ENCODE results near the gene C4orf50. TPM values are rescaled to one million over a fixed set of nuclear protein-coding genes. Genes with fewer than 3 reads are reported as not detected.

The C4orf50 gene
- total and polyA plus RNA-seq, 7 donors = not detected

DNA sequence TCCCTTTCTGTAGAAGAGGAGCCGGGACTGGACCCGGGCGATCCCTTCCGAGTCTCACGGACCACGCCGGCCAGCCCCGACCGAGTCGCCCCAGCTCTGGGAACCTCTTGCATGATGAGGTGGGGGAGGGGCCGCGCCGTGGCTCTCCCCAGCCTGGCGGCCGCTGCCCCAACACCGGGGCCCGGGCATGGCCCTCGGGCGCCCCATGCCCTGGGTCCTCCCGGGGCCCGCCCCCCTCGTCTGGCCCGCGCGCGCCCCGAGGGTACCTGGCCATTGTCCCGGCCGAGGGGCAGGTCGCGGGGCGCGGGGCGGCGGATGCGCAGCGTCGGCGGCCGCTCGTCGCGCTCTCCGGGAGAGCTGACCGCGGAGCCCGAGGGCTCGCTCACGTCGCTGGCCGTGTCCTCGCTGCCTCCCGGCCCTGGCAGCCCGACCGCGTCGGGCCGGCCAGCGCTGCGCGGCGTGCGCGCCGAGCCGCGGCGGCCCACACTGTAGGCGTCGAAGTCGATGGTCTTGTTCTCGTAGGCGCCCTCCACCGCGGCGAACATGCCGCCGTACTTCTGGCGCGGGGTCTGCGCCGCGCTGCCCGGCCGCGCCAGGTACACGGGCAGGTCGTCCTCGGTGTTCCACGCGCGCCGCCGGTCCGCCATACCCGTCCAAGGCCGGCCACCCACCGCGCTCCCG is 125.8 kb downstream of the C4orf50 start:
- intact Hi-C loops (cut with DNase I) = no loop called here
- WGBS, 3 donors = 1 to 2% (median 2%) methylated on average over 44 to 100 of the region's 100 CpGs
- H3K4me1 ChIP-seq = peaks cover 3% of the 10 kb centered on the region
- no peak overlapping the region for H3K27ac ChIP-seq
- H3K36me3 ChIP-seq (ENCODE audit: insufficient read depth in 1 of 2, low read depth in 1 of 2) = no peaks in the 10 kb centered on the region
- peaks cover 0 to 78% (median 41%) of the 10 kb centered on the region in 3 donors for H3K27me3 ChIP-seq (ENCODE audit: insufficient read depth in 3 of 3, low read length in 2 of 3)
- H3K4me3 ChIP-seq = no peak overlapping the region
- ATAC-seq (no peak), DNase-seq (no peak)
- TF ChIP-seq, protein P1, sequence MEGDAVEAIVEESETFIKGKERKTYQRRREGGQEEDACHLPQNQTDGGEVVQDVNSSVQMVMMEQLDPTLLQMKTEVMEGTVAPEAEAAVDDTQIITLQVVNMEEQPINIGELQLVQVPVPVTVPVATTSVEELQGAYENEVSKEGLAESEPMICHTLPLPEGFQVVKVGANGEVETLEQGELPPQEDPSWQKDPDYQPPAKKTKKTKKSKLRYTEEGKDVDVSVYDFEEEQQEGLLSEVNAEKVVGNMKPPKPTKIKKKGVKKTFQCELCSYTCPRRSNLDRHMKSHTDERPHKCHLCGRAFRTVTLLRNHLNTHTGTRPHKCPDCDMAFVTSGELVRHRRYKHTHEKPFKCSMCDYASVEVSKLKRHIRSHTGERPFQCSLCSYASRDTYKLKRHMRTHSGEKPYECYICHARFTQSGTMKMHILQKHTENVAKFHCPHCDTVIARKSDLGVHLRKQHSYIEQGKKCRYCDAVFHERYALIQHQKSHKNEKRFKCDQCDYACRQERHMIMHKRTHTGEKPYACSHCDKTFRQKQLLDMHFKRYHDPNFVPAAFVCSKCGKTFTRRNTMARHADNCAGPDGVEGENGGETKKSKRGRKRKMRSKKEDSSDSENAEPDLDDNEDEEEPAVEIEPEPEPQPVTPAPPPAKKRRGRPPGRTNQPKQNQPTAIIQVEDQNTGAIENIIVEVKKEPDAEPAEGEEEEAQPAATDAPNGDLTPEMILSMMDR (IDR thresholded peaks at IDR 0.05) = no peak
- peaks cover 3% of the 10 kb centered on the region for H3K9me3 ChIP-seq

DNA sequence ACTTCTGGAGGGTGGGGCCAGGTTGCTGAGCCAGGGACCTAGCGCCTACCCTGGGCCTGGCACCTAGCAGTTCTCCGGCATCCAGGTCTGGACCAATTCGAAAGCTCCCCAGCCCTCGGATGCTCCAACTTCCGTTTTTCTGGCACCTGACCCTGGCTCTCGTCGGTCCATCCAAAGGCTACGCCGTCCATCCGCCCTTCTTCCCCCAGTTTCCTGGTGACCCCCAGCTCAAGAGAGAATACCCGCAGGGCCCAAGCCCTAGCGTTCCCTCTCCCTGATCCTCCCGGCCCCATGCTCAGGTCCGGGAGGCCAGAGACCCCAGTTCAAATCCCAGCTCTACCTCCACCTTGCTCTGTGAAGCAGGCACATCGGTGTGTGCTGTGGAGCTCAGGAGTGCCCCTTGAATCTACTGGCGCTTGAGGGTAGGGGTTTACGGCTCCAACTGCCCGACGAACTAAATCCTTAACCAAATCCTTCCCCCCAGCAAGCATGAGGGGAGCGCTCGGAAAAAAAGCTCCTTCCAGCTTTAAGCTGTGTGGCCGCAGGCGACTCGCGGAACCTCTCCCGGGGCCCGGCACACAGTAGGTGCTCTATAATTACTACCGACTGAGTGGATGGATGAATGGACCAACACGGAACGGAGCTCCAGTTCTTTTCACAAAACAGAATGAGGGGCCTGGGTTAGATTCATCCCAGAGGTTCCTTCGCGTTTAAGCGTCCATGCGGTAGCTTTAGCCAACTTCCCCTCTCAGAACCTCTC is 126.5 kb downstream of the C4orf50 start:
- no peak for ATAC-seq
- 8 to 11% (median 9%) methylated on average over 34 of the region's 34 CpGs for WGBS, 3 donors
- Histone ChIP-seq H3K9me3 (peaks cover 2% of the 10 kb centered on the region), H3K4me3 (no peak overlapping the region), H3K36me3 (ENCODE audit: insufficient read depth in 1 of 2, low read depth in 1 of 2) (no peaks in the 10 kb centered on the region), H3K27ac (no peak overlapping the region), H3K4me1 (peaks cover 3% of the 10 kb centered on the region), H3K27me3 (ENCODE audit: insufficient read depth in 3 of 3, low read length in 2 of 3) (peaks cover 0 to 83% (median 44%) of the 10 kb centered on the region in 3 donors)
- TF ChIP-seq, protein P1 (IDR thresholded peaks at IDR 0.05) = no peak
- DNase-seq = no peak
- intact Hi-C loops (cut with DNase I) = no loop called here

GRCh38 chr4:5890063-5890727 is 128.0 kb downstream of the C4orf50 start:
- H3K27ac ChIP-seq = no peak overlapping the region
- H3K9me3 ChIP-seq = no peaks in the 10 kb centered on the region
- peaks cover 0 to 88% (median 40%) of the 10 kb centered on the region in 3 donors for H3K27me3 ChIP-seq (ENCODE audit: insufficient read depth in 3 of 3, low read length in 2 of 3)
- DNase-seq = no peak
- 0 to 2% (median 1%) methylated on average over 37 to 41 of the region's 41 CpGs for whole genome bisulfite sequencing, 3 donors
- intact Hi-C loops (cut with DNase I) = no loop called here
- ATAC-seq = no peak
- H3K36me3 ChIP-seq (ENCODE audit: insufficient read depth in 1 of 2, low read depth in 1 of 2) = no peaks in the 10 kb centered on the region
- peaks cover 3% of the 10 kb centered on the region for H3K4me1 ChIP-seq
- no peak overlapping the region for H3K4me3 ChIP-seq
- TF ChIP-seq, protein P1 (IDR thresholded peaks at IDR 0.05) = no peak

GRCh38 chr4:5889002-5889696 is 129.1 kb downstream of the C4orf50 start:
- peaks cover 0 to 77% (median 40%) of the 10 kb centered on the region in 3 donors for H3K27me3 ChIP-seq (ENCODE audit: insufficient read depth in 3 of 3, low read length in 2 of 3)
- H3K4me3 ChIP-seq = no peak overlapping the region

More at GRCh38 chr4:5889002-5889696, 129.1 kb downstream of the C4orf50 start:
- TF ChIP-seq, protein P1 (IDR thresholded peaks at IDR 0.05) = no peak
- ATAC-seq = no peak
- Histone ChIP-seq H3K27ac (no peak overlapping the region), H3K36me3 (ENCODE audit: insufficient read depth in 1 of 2, low read depth in 1 of 2) (no peaks in the 10 kb centered on the region), H3K4me1 (peaks cover 3% of the 10 kb centered on the region), H3K9me3 (no peaks in the 10 kb centered on the region)
- DNase-seq = no peak
- intact Hi-C loops (cut with DNase I) = no loop called here
- 20 to 21% (median 20%) methylated on average over 8 of the region's 8 CpGs for WGBS, 3 donors
